Measurements from ENCODE around the gene IL15.

GRCh38 chr4:141610365-141610764 is 26.0 kb upstream of the IL15 start:
- TF ChIP-seq CTCF (IDR thresholded peaks at IDR 0.05; ENCODE audit: insufficient read depth, low read length, poor library complexity, severe bottlenecking) (no peak), EZH2phosphoT487 (conservative IDR thresholded peaks at IDR 0.05; ENCODE audit: low read length) (no peak)
